HepG2 (cell line): ENCODE results near the gene DHX8. TPM values are rescaled to one million over a fixed set of nuclear protein-coding genes. Genes with fewer than 3 reads are reported as not detected.

Experiments
- CENPT ChIP-seq: sonication (generic); formaldehyde crosslinking; IDR thresholded peaks from 2 replicates; pipeline ENCODE4 v1.8.0; 2022; ENCODE audit warnings: low read depth, mild to moderate bottlenecking, moderate library complexity, missing genetic modification reagents
- HMG20B ChIP-seq: conservative IDR thresholded peaks from 2 replicates; pipeline ENCODE4 v1.6.1; 2016; ENCODE audit warnings: missing genetic modification reagents, missing compliant biosample characterization
- KAT8 ChIP-seq: IDR thresholded peaks from 2 replicates; pipeline ENCODE4 v1.6.1; 2016; ENCODE audit warnings: missing genetic modification reagents, missing compliant biosample characterization
- MATR3 ChIP-seq: sonication (generic); formaldehyde crosslinking; IDR thresholded peaks from 2 replicates; pipeline ENCODE4 v1.4.0; 2020; ENCODE audit warnings: missing genetic modification reagents
- MYC ChIP-seq: sonication (generic); formaldehyde crosslinking; IDR thresholded peaks from 2 replicates; pipeline ENCODE4 v1.9.0; 2021; ENCODE audit warnings: missing genetic modification reagents, borderline replicate concordance
- NR1H2 ChIP-seq: sonication (generic); formaldehyde crosslinking; IDR thresholded peaks from 2 replicates; pipeline ENCODE4 v1.8.1; 2022; ENCODE audit warnings: low read depth, missing genetic modification reagents, borderline replicate concordance
- POLR2AphosphoS2 ChIP-seq: IDR thresholded peaks from 2 replicates; pipeline ENCODE4 v1.6.1; 2011; ENCODE audit warnings: low read depth, low read length, improper control_type of control experiment
- RNF2 ChIP-seq: fragments of 450-650 bp; conservative IDR thresholded peaks from 2 replicates; pipeline ENCODE4 v1.6.1; 2016; ENCODE audit warnings: low read depth
- SIX4 ChIP-seq: sonication (generic); formaldehyde crosslinking; IDR thresholded peaks from 2 replicates; pipeline ENCODE4 v1.4.0; 2020; ENCODE audit warnings: missing genetic modification reagents
- SMC3 ChIP-seq: IDR thresholded peaks from 2 replicates; pipeline ENCODE4 v1.6.1; 2011; ENCODE audit warnings: low read length, improper control_type of control experiment
- SNAI1 ChIP-seq: sonication (generic); formaldehyde crosslinking; IDR thresholded peaks from 2 replicates; pipeline ENCODE4 v1.5.0; 2020; ENCODE audit warnings: mild to moderate bottlenecking, missing genetic modification reagents, borderline replicate concordance
- ZBTB8A ChIP-seq: sonication (generic); formaldehyde crosslinking; IDR thresholded peaks from 2 replicates; pipeline ENCODE4 v1.4.0; 2020; ENCODE audit warnings: mild to moderate bottlenecking, low read depth, missing genetic modification reagents, borderline replicate concordance
- ZC3H13 ChIP-seq: sonication (generic); formaldehyde crosslinking; IDR thresholded peaks from 2 replicates; pipeline ENCODE4 v1.8.1; 2023; ENCODE audit warnings: mild to moderate bottlenecking, missing genetic modification reagents, moderate library complexity
- ZFP62 ChIP-seq: sonication (generic); formaldehyde crosslinking; IDR thresholded peaks from 2 replicates; pipeline ENCODE4 v1.4.0; 2020; ENCODE audit warnings: missing genetic modification reagents
- ZFX ChIP-seq: sonication (generic); formaldehyde crosslinking; IDR thresholded peaks from 2 replicates; pipeline ENCODE4 v1.4.0; 2020; ENCODE audit warnings: mild to moderate bottlenecking, low read depth, missing genetic modification reagents, moderate library complexity
- ZNF124 ChIP-seq: sonication (generic); formaldehyde crosslinking; IDR thresholded peaks from 2 replicates; pipeline ENCODE4 v1.4.0; 2020; ENCODE audit warnings: missing genetic modification reagents
- ZNF224 ChIP-seq: sonication (generic); formaldehyde crosslinking; IDR thresholded peaks from 2 replicates; pipeline ENCODE4 v1.5.0; 2020; ENCODE audit warnings: mild to moderate bottlenecking, missing genetic modification reagents
- ZNF256 ChIP-seq: sonication (generic); formaldehyde crosslinking; conservative IDR thresholded peaks from 2 replicates; pipeline ENCODE4 v1.4.0; 2020; ENCODE audit warnings: missing genetic modification reagents
- ZNF563 ChIP-seq: sonication (generic); formaldehyde crosslinking; IDR thresholded peaks from 2 replicates; pipeline ENCODE4 v1.8.0; 2022; ENCODE audit warnings: mild to moderate bottlenecking, moderate library complexity, missing genetic modification reagents
- ZNF652 ChIP-seq: IDR thresholded peaks from 2 replicates; pipeline ENCODE4 v1.6.1; 2016; ENCODE audit warnings: low read depth, borderline replicate concordance
- ZNF816 ChIP-seq: sonication (generic); formaldehyde crosslinking; IDR thresholded peaks from 2 replicates; pipeline ENCODE4 v1.8.0; 2022; ENCODE audit warnings: missing genetic modification reagents, mild to moderate bottlenecking, borderline replicate concordance
- ZSCAN29 ChIP-seq: sonication (generic); formaldehyde crosslinking; conservative IDR thresholded peaks from 2 replicates; pipeline ENCODE4 v1.4.0; 2020; ENCODE audit warnings: mild to moderate bottlenecking, missing genetic modification reagents
- polyA plus RNA-seq, 8 experiments: library from polyadenylated mRNA; depleted of rRNA in 3 of 8; stranded (reverse) in 7 of 8; unstranded in 1 of 8; fragments of >200 nt; fragmentation: Illumina TruSeq in 4 of 8; extraction: Trizol in 4 of 8; gene quantifications; 2 replicates each; pipeline versions ENCODE4 v1.2.1 to v1.2.3, GENCODE V29; 2011 to 2016; ENCODE audit warnings: low read depth in 4 of 8, missing spikeins in 1 of 8, mixed read lengths in 1 of 8; ENCODE audit not compliant: insufficient read depth in 1 of 8
- total RNA-seq, 5 experiments: library from RNA; depleted of rRNA; stranded (reverse); fragments of >200 nt; fragmentation: Illumina TruSeq; extraction: Trizol; gene quantifications; 2 replicates each; pipeline ENCODE4 v1.2.3, GENCODE V29; 2016; ENCODE audit warnings: low read depth in 1 of 5
- TF ChIP-seq, protein P1 (sequence below): sonication (generic); formaldehyde crosslinking; IDR thresholded peaks from 2 replicates; pipeline ENCODE4 v1.5.0; 2020; ENCODE audit warnings: missing genetic modification reagents
- TF ChIP-seq, protein P2 (sequence below): sonication (generic); formaldehyde crosslinking; IDR thresholded peaks from 2 replicates; pipeline ENCODE4 v1.8.0; 2022; ENCODE audit warnings: missing genetic modification reagents, mild to moderate bottlenecking, moderate library complexity, borderline replicate concordance
- TF ChIP-seq, protein P3 (sequence below): sonication (generic); formaldehyde crosslinking; IDR thresholded peaks from 2 replicates; pipeline ENCODE4 v1.8.0; 2022; ENCODE audit warnings: mild to moderate bottlenecking, missing genetic modification reagents, moderate library complexity
- TF ChIP-seq, protein P4 (sequence below): sonication (generic); formaldehyde crosslinking; IDR thresholded peaks from 2 replicates; pipeline ENCODE4 v1.4.0; 2020; ENCODE audit warnings: missing genetic modification reagents, mild to moderate bottlenecking, borderline replicate concordance

DHX8 gene
- total and polyA plus RNA-seq, 2 of the 13 experiments (the other 11 are each of a cell fraction or from before 2014, with no cell fraction given), result 24.8 to 48.9 TPM

DNA sequence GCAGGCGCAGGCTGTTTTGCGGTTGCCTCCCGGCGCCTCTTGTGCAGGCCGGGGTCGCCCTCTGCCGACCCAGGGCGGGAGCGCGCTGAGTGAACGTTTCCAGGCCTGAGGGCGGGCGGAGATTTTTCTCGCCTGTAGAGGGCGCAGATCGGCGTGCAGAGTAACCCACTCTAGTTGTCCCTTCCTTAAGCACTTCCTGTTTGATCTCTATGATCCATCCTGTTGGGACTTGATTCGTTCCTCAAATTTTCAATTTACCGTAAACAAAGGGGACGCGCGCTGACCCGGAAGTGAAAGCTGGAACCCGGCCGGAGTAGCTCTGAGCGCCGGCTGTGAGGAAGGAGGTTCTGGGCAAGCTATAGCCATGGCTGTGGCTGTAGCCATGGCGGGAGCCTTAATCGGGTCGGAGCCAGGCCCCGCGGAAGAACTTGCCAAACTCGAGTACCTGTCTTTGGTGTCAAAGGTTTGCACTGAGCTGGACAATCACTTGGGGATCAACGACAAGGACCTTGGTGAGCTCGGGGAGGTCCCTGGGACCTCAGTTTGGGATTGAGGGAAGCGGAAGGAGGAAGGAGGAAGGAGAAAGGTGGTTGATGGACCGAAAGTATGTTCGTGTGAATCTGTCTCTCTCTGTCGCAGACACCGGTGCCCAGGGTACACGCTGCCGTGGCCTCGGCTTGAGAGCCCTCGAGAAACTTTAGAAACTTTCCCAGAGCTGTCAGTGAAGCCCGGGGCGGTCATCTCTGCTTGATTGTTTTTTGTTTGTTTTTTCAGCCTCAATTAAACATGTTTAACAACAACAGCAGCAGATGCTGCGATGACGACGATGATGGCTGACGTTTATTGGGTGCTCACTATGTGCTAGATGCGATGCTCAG, at the start of gene DHX8 (continued):
- TF ChIP-seq, protein P1, sequence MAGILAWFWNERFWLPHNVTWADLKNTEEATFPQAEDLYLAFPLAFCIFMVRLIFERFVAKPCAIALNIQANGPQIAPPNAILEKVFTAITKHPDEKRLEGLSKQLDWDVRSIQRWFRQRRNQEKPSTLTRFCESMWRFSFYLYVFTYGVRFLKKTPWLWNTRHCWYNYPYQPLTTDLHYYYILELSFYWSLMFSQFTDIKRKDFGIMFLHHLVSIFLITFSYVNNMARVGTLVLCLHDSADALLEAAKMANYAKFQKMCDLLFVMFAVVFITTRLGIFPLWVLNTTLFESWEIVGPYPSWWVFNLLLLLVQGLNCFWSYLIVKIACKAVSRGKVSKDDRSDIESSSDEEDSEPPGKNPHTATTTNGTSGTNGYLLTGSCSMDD, result no peak
- TF ChIP-seq ZC3H13, result peak; percentile 50; the same call in 1 of the 2 replicates
- peak; percentile 93; the same call in 1 of the 2 replicates for TF ChIP-seq ZNF224 (CRISPR knock-in tag)
- peak; percentile 76; the same call in 1 of the 2 replicates for TF ChIP-seq ZNF652 (CRISPR knock-in tag)
- peak; percentile 97; the same call in 1 of the 2 replicates for TF ChIP-seq SMC3
- TF ChIP-seq SIX4 (CRISPR knock-in tag), result peak; percentile 75
- TF ChIP-seq ZBTB8A (CRISPR knock-in tag), result 0 out of 2 replicates have a peak, but pooled peaks have one; percentile 34
- no peak for TF ChIP-seq MATR3
- no peak for TF ChIP-seq ZFP62 (CRISPR knock-in tag)
- TF ChIP-seq ZNF124, result peak; percentile 99
- TF ChIP-seq MYC (CRISPR knock-in tag), result peak; percentile 89
- no peak for TF ChIP-seq POLR2AphosphoS2
- TF ChIP-seq, protein P2, sequence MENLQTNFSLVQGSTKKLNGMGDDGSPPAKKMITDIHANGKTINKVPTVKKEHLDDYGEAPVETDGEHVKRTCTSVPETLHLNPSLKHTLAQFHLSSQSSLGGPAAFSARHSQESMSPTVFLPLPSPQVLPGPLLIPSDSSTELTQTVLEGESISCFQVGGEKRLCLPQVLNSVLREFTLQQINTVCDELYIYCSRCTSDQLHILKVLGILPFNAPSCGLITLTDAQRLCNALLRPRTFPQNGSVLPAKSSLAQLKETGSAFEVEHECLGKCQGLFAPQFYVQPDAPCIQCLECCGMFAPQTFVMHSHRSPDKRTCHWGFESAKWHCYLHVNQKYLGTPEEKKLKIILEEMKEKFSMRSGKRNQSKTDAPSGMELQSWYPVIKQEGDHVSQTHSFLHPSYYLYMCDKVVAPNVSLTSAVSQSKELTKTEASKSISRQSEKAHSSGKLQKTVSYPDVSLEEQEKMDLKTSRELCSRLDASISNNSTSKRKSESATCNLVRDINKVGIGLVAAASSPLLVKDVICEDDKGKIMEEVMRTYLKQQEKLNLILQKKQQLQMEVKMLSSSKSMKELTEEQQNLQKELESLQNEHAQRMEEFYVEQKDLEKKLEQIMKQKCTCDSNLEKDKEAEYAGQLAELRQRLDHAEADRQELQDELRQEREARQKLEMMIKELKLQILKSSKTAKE (CRISPR knock-in tag), result peak; percentile 59; the same call in 1 of the 2 replicates
- TF ChIP-seq ZFX (CRISPR knock-in tag), result peak; percentile 72
- no peak for TF ChIP-seq CENPT (CRISPR knock-in tag)
- TF ChIP-seq, protein P3, sequence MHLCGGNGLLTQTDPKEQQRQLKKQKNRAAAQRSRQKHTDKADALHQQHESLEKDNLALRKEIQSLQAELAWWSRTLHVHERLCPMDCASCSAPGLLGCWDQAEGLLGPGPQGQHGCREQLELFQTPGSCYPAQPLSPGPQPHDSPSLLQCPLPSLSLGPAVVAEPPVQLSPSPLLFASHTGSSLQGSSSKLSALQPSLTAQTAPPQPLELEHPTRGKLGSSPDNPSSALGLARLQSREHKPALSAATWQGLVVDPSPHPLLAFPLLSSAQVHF (CRISPR knock-in tag), result no peak
- 0 out of 2 replicates have a peak, but pooled peaks have one; percentile 60 for TF ChIP-seq ZNF563 (CRISPR knock-in tag)
- peak; percentile 81; the same call in 1 of the 2 replicates for TF ChIP-seq SNAI1 (CRISPR knock-in tag)
- 0 out of 2 replicates have a peak, but pooled peaks have one; percentile 60 for TF ChIP-seq RNF2
- no peak for TF ChIP-seq ZNF256 (CRISPR knock-in tag)
- peak; percentile 77; the same call in 1 of the 2 replicates for TF ChIP-seq ZSCAN29 (CRISPR knock-in tag)
- TF ChIP-seq, protein P4, sequence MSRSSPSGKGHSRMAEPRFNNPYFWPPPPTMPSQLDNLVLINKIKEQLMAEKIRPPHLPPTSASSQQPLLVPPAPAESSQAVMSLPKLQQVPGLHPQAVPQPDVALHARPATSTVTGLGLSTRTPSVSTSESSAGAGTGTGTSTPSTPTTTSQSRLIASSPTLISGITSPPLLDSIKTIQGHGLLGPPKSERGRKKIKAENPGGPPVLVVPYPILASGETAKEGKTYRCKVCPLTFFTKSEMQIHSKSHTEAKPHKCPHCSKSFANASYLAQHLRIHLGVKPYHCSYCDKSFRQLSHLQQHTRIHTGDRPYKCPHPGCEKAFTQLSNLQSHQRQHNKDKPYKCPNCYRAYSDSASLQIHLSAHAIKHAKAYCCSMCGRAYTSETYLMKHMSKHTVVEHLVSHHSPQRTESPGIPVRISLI (CRISPR knock-in tag), result peak; percentile 86
- no peak for TF ChIP-seq NR1H2 (CRISPR knock-in tag)
- TF ChIP-seq ZNF816 (CRISPR knock-in tag), result peak; percentile 78; the same call in 1 of the 2 replicates
- TF ChIP-seq KAT8 (CRISPR knock-in tag), result peak; percentile 100
- peak; percentile 77 for TF ChIP-seq HMG20B (CRISPR knock-in tag)
